Tibial nerve (tissue), 3 donors: ENCODE measurements around the gene POMT2.

ENCODE experiments used
- CTCF ChIP-seq, 5 experiments: fragments of 200-600 bp in 3 of 5; fragments of 450-650 bp in 2 of 5; sonication (generic) in 3 of 5; IDR thresholded peaks; one replicate each; pipeline ENCODE4 v1.5.1; 2016 to 2019; ENCODE audit warnings: antibody characterized with exemption in 5 of 5, mild to moderate bottlenecking in 3 of 5, moderate library complexity in 2 of 5
- POLR2A ChIP-seq, 2 donors: fragments of 450-650 bp; IDR thresholded peaks; one replicate each; pipeline ENCODE4 v1.6.1; 2017; ENCODE audit warnings: antibody characterized with exemption in 2 of 2, mild to moderate bottlenecking in 2 of 2, moderate library complexity in 2 of 2

- TF ChIP-seq CTCF (IDR thresholded peaks at IDR 0.05) (no peak), POLR2A (IDR thresholded peaks at IDR 0.05) (no peak)
Measured at GRCh38 chr14:77273796-77274195, 46.9 kb downstream of the POMT2 start.
